ENCODE data around the gene MYL5. TPM values are rescaled to one million over a fixed set of nuclear protein-coding genes. Genes with fewer than 3 reads are reported as not detected.

Gene MYL5, protein sequence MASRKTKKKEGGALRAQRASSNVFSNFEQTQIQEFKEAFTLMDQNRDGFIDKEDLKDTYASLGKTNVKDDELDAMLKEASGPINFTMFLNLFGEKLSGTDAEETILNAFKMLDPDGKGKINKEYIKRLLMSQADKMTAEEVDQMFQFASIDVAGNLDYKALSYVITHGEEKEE
- total RNA-seq (2016; rRNA removed; fragmentation: Illumina TruSeq; extraction: Trizol) (11.0 and 16.0 TPM in 2 replicates), polyA plus RNA-seq (2011; rRNA removed) (6.5 and 11.5 TPM in 2 replicates), polyA minus RNA-seq (2011; rRNA and poly(A)+ RNA removed; ENCODE audit: low replicate concordance) (3.4 and 4.4 TPM in 2 replicates), Bru-seq, nascent RNA (percentile 51 among the genes with signal in this experiment), BruChase-seq, experiment 1, labeled RNA remaining after a 6-hour chase (percentile 44 among the genes with signal in this experiment), BruChase-seq, experiment 2, labeled RNA remaining after a 2-hour chase (percentile 40 among the genes with signal in this experiment)
- total RNA-seq (2016; cell fraction: cytosol; rRNA removed; fragmentation: Illumina TruSeq; extraction: Trizol; ENCODE audit: low read depth), result 6.7 and 8.0 TPM in 2 replicates
- total RNA-seq (2016; cell fraction: insoluble cytoplasmic fraction; rRNA removed; fragmentation: Illumina TruSeq; extraction: Trizol), result 10.1 and 16.2 TPM in 2 replicates
- 7.6 and 8.2 TPM in 2 replicates for total RNA-seq (2016; cell fraction: membrane; rRNA removed; fragmentation: Illumina TruSeq; extraction: Trizol)
- total RNA-seq (2016; cell fraction: nucleus; rRNA removed; fragmentation: Illumina TruSeq; extraction: Trizol), result 15.9 and 16.6 TPM in 2 replicates
- 4.1 and 4.4 TPM in 2 replicates for polyA plus RNA-seq (2011; cell fraction: cytosol; rRNA removed)
- 40.0 and 46.9 TPM in 2 replicates for polyA plus RNA-seq (2011; cell fraction: nucleus; rRNA removed)
- 7.4 and 8.9 TPM in 2 replicates for polyA plus RNA-seq (2012)
- 4.4 and 5.5 TPM in 2 replicates for polyA plus RNA-seq (2016; cell fraction: cytosol; fragmentation: Illumina TruSeq; extraction: Trizol; ENCODE audit: low read depth)
- 8.5 and 12.2 TPM in 2 replicates for polyA plus RNA-seq (2016; cell fraction: insoluble cytoplasmic fraction; fragmentation: Illumina TruSeq; extraction: Trizol; ENCODE audit: low read depth)
- 4.9 and 6.3 TPM in 2 replicates for polyA plus RNA-seq (2016; cell fraction: membrane; fragmentation: Illumina TruSeq; extraction: Trizol; ENCODE audit: low read depth)
- 33.7 and 41.8 TPM in 2 replicates for polyA plus RNA-seq (2016; cell fraction: nucleus; fragmentation: Illumina TruSeq; extraction: Trizol; ENCODE audit: insufficient read depth, low read depth)
- polyA minus RNA-seq (2011; cell fraction: cytosol; rRNA and poly(A)+ RNA removed), result 1.4 TPM in 1 of 2 replicates, not detected in the other
- polyA minus RNA-seq (2011; cell fraction: nucleus; rRNA and poly(A)+ RNA removed), result 11.8 and 15.5 TPM in 2 replicates
- long read RNA-seq, experiment 1, partial matches to known transcripts, result 0 of 10 reads
- long read RNA-seq, experiment 1, other reads (novel, unspliced or antisense), result 9 of 10 reads
- long read RNA-seq, experiment 2, partial matches to known transcripts, result 2 of 8 reads
- long read RNA-seq, experiment 2, other reads (novel, unspliced or antisense), result 4 of 8 reads

DNA sequence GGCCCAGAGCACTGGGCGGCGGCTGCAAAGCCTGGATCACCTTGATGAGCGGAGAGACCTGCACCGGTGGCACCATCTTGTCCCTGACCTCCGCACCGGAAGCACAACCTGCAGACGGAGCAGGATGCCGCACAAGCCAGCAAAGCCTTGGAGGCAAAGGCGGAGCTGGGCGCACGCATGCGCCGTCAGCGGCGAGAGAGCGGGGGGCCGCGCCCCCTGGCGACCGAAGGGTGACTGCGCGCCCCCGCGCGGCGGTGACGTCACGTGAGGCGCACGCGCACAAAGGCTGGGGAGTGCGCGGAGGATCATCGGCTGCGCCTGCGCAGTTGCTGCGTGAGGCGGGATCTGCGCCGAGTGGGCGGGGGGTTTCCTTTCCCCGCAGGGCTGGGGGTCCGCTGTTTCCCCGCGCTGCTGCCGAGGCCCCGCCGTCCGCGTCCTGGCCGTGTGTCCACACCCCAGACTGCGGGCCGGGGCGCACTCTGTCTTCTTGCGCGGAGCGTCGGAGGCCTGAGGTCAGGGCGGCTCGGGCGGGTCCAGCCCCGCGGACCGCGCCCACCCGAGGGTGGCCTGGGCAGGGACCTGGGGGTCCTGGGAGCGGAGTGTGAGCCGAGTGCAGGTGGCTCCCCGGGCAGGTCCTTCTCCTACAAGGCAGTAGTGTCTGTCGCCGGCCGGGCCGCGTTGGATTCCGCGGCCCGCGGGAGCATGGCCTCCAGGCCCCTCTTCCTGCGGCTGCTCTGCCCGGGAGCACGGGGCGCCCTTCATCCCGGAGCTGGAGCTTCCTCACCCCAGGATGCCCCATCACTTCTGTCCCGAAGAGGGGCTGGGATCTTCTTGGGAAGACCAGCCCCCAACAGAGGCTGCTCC, at the start of gene MYL5, which contains the start of gene ATP5ME:
Gene MYL5, plus strand, starts transcription at position 371 of the 864 bp plus-strand sequence. CDS start 3,485 bp downstream, outside the sequence.
Gene ATP5ME, minus strand, starts transcription at position 105 of the 864 bp plus-strand sequence. Its CDS starts 29 bp downstream, at position 76.
- 0% methylated on average over 3 of the region's 84 CpGs for WGBS (ENCODE audit: low lambda C conversion rate)
- peak within 1 kb of the TSS; percentile 95 for H3K9ac ChIP-seq (ENCODE audit: insufficient read depth, low read depth, low read length)
- peak within 1 kb of the TSS; percentile 80 for H3K27ac ChIP-seq (ENCODE audit: extremely low read length, insufficient read depth, low read length)
- peaks cover 16% of the 10 kb centered on the region for H3K79me2 ChIP-seq (ENCODE audit: insufficient read depth, low read length)
- ChIA-PET POLR2A (interaction anchor here (1.0 to 1.7 kb wide), 8 partner anchors 10 to 319 kb away, joined by 3 to 14 read pairs (median 3); partner anchors contain the start of genes GAK, SLC26A1 and TMEM175), CTCF (ENCODE audit: low intra/inter-chr PET ratio, low total read pairs) (interaction anchor here (1.2 kb wide), 1 partner anchor 73 kb away, joined by 3 read pairs; no protein-coding TSS in a partner anchor)
- H3K4me3 ChIP-seq (replicated peaks in 1 of 3; ENCODE audit: insufficient read depth in 1 of 3, low read depth in 2 of 3, low read length in 3 of 3), result peak within 1 kb of the TSS; percentile 67 to 90 (median 83)
- peak; percentile 76 for ATAC-seq
- intact Hi-C loops (cut with micrococcal nuclease; ENCODE audit: unreplicated experiment), result loop anchor here (1.0 to 10.0 kb wide), 3 partner anchors 72 to 416 kb away; no protein-coding TSS in a partner anchor
- H2AFZ ChIP-seq (ENCODE audit: low read length), result no peak within 1 kb of the TSS
- H4K20me1 ChIP-seq (ENCODE audit: insufficient read depth, low read length), result no peaks in the 10 kb centered on the region; the same call in 1 of the 2 replicates
- no TSS peak for BruUV-seq (replicated peaks)
- peak within 1 kb of the TSS; percentile 72 for H3K4me2 ChIP-seq (ENCODE audit: low read depth, low read length)
- no peaks in the 10 kb centered on the region for H3K27me3 ChIP-seq (ENCODE audit: control insufficient read depth in 1 of 2, insufficient read depth in 2 of 2, low read length in 2 of 2)
- FAIRE-seq, result peak; percentile 91
- peaks cover 61% of the 10 kb centered on the region for H3K4me1 ChIP-seq (ENCODE audit: insufficient read depth, low read length)
- no peaks in the 10 kb centered on the region for H3K9me3 ChIP-seq (ENCODE audit: low read length)
- in situ Hi-C loops (cut with HindIII; ENCODE audit: extremely low pct_ligation_motif_present, low pct_unique_long_range_greater_than_20kb), result no loop called here
- peaks cover 3 to 12% of the 10 kb centered on the region in 2 experiments; a peak in 4 of 5 replicates for H3K36me3 ChIP-seq (replicated peaks in 1 of 2; ENCODE audit: control insufficient read depth in 1 of 2, insufficient read depth in 2 of 2, low read length in 2 of 2)
- DNase-seq (ENCODE audit: low spot score), result peak; percentile 93
- TF ChIP-seq, protein P1, sequence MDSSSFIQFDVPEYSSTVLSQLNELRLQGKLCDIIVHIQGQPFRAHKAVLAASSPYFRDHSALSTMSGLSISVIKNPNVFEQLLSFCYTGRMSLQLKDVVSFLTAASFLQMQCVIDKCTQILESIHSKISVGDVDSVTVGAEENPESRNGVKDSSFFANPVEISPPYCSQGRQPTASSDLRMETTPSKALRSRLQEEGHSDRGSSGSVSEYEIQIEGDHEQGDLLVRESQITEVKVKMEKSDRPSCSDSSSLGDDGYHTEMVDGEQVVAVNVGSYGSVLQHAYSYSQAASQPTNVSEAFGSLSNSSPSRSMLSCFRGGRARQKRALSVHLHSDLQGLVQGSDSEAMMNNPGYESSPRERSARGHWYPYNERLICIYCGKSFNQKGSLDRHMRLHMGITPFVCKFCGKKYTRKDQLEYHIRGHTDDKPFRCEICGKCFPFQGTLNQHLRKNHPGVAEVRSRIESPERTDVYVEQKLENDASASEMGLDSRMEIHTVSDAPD (CRISPR knock-in tag; IDR thresholded peaks at IDR 0.05), result no peak
- TF ChIP-seq HMG20A (CRISPR knock-in tag; IDR thresholded peaks at IDR 0.05; ENCODE audit: borderline replicate concordance) (no peak), SAP130 (CRISPR knock-in tag; IDR thresholded peaks at IDR 0.05; ENCODE audit: low read depth) (peak; percentile 75), ELF4 (CRISPR knock-in tag; IDR thresholded peaks at IDR 0.05; ENCODE audit: borderline replicate concordance) (no peak)
- TF ChIP-seq, protein P2, sequence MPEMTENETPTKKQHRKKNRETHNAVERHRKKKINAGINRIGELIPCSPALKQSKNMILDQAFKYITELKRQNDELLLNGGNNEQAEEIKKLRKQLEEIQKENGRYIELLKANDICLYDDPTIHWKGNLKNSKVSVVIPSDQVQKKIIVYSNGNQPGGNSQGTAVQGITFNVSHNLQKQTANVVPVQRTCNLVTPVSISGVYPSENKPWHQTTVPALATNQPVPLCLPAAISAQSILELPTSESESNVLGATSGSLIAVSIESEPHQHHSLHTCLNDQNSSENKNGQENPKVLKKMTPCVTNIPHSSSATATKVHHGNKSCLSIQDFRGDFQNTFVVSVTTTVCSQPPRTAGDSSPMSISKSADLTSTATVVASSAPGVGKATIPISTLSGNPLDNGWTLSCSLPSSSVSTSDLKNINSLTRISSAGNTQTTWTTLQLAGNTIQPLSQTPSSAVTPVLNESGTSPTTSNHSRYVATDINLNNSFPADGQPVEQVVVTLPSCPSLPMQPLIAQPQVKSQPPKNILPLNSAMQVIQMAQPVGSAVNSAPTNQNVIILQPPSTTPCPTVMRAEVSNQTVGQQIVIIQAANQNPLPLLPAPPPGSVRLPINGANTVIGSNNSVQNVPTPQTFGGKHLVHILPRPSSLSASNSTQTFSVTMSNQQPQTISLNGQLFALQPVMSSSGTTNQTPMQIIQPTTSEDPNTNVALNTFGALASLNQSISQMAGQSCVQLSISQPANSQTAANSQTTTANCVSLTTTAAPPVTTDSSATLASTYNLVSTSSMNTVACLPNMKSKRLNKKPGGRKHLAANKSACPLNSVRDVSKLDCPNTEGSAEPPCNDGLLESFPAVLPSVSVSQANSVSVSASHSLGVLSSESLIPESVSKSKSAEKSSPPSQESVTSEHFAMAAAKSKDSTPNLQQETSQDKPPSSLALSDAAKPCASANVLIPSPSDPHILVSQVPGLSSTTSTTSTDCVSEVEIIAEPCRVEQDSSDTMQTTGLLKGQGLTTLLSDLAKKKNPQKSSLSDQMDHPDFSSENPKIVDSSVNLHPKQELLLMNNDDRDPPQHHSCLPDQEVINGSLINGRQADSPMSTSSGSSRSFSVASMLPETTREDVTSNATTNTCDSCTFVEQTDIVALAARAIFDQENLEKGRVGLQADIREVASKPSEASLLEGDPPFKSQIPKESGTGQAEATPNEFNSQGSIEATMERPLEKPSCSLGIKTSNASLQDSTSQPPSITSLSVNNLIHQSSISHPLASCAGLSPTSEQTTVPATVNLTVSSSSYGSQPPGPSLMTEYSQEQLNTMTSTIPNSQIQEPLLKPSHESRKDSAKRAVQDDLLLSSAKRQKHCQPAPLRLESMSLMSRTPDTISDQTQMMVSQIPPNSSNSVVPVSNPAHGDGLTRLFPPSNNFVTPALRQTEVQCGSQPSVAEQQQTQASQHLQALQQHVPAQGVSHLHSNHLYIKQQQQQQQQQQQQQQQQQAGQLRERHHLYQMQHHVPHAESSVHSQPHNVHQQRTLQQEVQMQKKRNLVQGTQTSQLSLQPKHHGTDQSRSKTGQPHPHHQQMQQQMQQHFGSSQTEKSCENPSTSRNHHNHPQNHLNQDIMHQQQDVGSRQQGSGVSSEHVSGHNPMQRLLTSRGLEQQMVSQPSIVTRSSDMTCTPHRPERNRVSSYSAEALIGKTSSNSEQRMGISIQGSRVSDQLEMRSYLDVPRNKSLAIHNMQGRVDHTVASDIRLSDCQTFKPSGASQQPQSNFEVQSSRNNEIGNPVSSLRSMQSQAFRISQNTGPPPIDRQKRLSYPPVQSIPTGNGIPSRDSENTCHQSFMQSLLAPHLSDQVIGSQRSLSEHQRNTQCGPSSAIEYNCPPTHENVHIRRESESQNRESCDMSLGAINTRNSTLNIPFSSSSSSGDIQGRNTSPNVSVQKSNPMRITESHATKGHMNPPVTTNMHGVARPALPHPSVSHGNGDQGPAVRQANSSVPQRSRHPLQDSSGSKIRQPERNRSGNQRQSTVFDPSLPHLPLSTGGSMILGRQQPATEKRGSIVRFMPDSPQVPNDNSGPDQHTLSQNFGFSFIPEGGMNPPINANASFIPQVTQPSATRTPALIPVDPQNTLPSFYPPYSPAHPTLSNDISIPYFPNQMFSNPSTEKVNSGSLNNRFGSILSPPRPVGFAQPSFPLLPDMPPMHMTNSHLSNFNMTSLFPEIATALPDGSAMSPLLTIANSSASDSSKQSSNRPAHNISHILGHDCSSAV (CRISPR knock-in tag; IDR thresholded peaks at IDR 0.05; ENCODE audit: borderline replicate concordance), result no peak
